Endothelial cell of umbilical vein (primary cell): ENCODE data around the gene CASP9. TPM values are rescaled to one million over a fixed set of nuclear protein-coding genes. Genes with fewer than 3 reads are reported as not detected.

ENCODE experiments used
- BruUV-seq: library from RNA; stranded (reverse); fragments of 400-500 nt; replicated peaks from 2 replicates; lab custom pipeline; 2021; lab: Mats Ljungman, UMichigan
- CTCF ChIA-PET: fragments of 300-600, 350-600 bp; sonication (Branson Sonifier 250); formaldehyde crosslinking; loops from one replicate; lab custom pipeline; 2021; ENCODE audit warnings: antibody characterized with exemption, inconsistent platforms; lab: Charles Lee
- POLR2A ChIA-PET: fragments of 300-600, 350-600 bp; sonication (Branson Sonifier 250); formaldehyde crosslinking; loops from one replicate; lab custom pipeline; 2021; ENCODE audit warnings: antibody characterized with exemption, inconsistent platforms; lab: Charles Lee
- DNase-seq: peaks from one replicate; pipeline ENCODE4 v3.0.0-alpha.2; 2011; ENCODE audit warnings: low read depth, low spot score
- FAIRE-seq: peaks from 2 replicates; lab custom pipeline; 2011; peaks lifted over from hg19 to GRCh38; lab: Jason Lieb, UNC
- H2AFZ ChIP-seq: 2 replicates; pipeline ENCODE4 v1.6.0; 2012; ENCODE audit warnings: low read depth, low read length, control low read depth, inconsistent platforms
- H3K27ac ChIP-seq: 2 replicates; pipeline ENCODE4 v1.5.1; 2011; ENCODE audit warnings: low read depth, mild to moderate bottlenecking, control low read depth, low read length, moderate library complexity; ENCODE audit not compliant: insufficient read depth
- H3K27me3 ChIP-seq, 2 experiments: 2 replicates each; pipeline versions ENCODE4 v1.6.0 to v1.6.1; 2011; ENCODE audit warnings: low read length in 2 of 2, mixed read lengths in 1 of 2; ENCODE audit not compliant: control insufficient read depth in 2 of 2, insufficient read depth in 2 of 2
- H3K36me3 ChIP-seq, 2 experiments: 2 replicates in 1 of 2; 3 replicates in 1 of 2; pipeline ENCODE4 v1.5.1; 2011; ENCODE audit warnings: low read length in 2 of 2, mild to moderate bottlenecking in 1 of 2, moderate library complexity in 1 of 2; ENCODE audit not compliant: control insufficient read depth in 2 of 2, insufficient read depth in 2 of 2; ENCODE audit errors: extremely low read depth in 1 of 2
- H3K4me1 ChIP-seq: 3 replicates; pipeline ENCODE4 v1.5.1; 2011; ENCODE audit warnings: mild to moderate bottlenecking, low read length; ENCODE audit not compliant: control insufficient read depth, insufficient read depth; ENCODE audit errors: extremely low read depth
- H3K4me2 ChIP-seq: 2 replicates; pipeline ENCODE4 v1.6.1; 2011; ENCODE audit warnings: low read length, control low read depth, mixed read lengths; ENCODE audit not compliant: insufficient read depth
- H3K4me3 ChIP-seq, 3 experiments: fragments of 200-600 bp in 1 of 3; sonication (generic), shearing (Covaris generic) in 1 of 3; replicated peaks in 1 of 3; 2 replicates each; pipeline ENCODE4 v1.5.1; 2011 to 2016; ENCODE audit warnings: control low read depth in 3 of 3, low read length in 3 of 3, mild to moderate bottlenecking in 2 of 3, inconsistent platforms in 1 of 3, low read depth in 1 of 3, moderate library complexity in 1 of 3; ENCODE audit not compliant: insufficient read depth in 1 of 3
- H3K79me2 ChIP-seq: 2 replicates; pipeline ENCODE4 v1.6.0; 2012; ENCODE audit warnings: low read length, inconsistent platforms; ENCODE audit not compliant: control insufficient read depth, insufficient read depth
- H3K9ac ChIP-seq: replicated peaks from 2 replicates; pipeline ENCODE3; 2011; ENCODE audit warnings: low read length, control low read depth; ENCODE audit not compliant: insufficient read depth; ENCODE audit errors: extremely low read depth
- H3K9me1 ChIP-seq: replicated peaks from 3 replicates; pipeline ENCODE4 v1.6.0; 2011; ENCODE audit warnings: mild to moderate bottlenecking, low read length; ENCODE audit not compliant: control insufficient read depth, insufficient read depth; ENCODE audit errors: extremely low read depth
- H3K9me3 ChIP-seq: replicated peaks from 2 replicates; pipeline ENCODE4 v1.5.1; 2012; ENCODE audit warnings: low read length, inconsistent platforms; ENCODE audit not compliant: control insufficient read depth, insufficient read depth
- H4K20me1 ChIP-seq: replicated peaks from 2 replicates; pipeline ENCODE3; 2011; ENCODE audit warnings: mild to moderate bottlenecking, low read length; ENCODE audit not compliant: control insufficient read depth, insufficient read depth; ENCODE audit errors: extremely low read depth
- CTCF ChIP-seq, 2 donors: IDR thresholded peaks; 1 replicate in 1 of 2; 2 replicates in 1 of 2; pipeline ENCODE4 v1.5.1; 2011; ENCODE audit warnings: low read length in 2 of 2, mild to moderate bottlenecking in 2 of 2, moderate library complexity in 2 of 2, control low read depth in 1 of 2, inconsistent platforms in 1 of 2, low read depth in 1 of 2; ENCODE audit not compliant: insufficient read depth in 1 of 2; ENCODE audit errors: extremely low read depth in 1 of 2
- FOS ChIP-seq: IDR thresholded peaks from 2 replicates; pipeline ENCODE4 v1.6.1; 2011; ENCODE audit warnings: mild to moderate bottlenecking, low read length, moderate library complexity, borderline replicate concordance; ENCODE audit not compliant: insufficient read depth
- GATA2 ChIP-seq: IDR thresholded peaks from 2 replicates; pipeline ENCODE4 v1.7.0; 2011; ENCODE audit warnings: low read depth, mild to moderate bottlenecking, moderate library complexity, mixed read lengths, low read length; ENCODE audit not compliant: insufficient read length, insufficient read depth
- JUN ChIP-seq: IDR thresholded peaks from 2 replicates; pipeline ENCODE4 v1.6.1; 2011; ENCODE audit warnings: borderline replicate concordance, low read depth; ENCODE audit not compliant: insufficient read length, insufficient read depth
- MAX ChIP-seq: IDR thresholded peaks from 2 replicates; pipeline ENCODE4 v1.6.1; 2011; ENCODE audit not compliant: insufficient read depth, insufficient read length
- MYC ChIP-seq: IDR thresholded peaks from one replicate; pipeline ENCODE4 v1.6.1; 2011; ENCODE audit warnings: mild to moderate bottlenecking, low read depth, low read length
- POLR2A ChIP-seq: IDR thresholded peaks from 2 replicates; pipeline ENCODE4 v1.6.1; 2012; ENCODE audit warnings: low read depth, mild to moderate bottlenecking, control low read depth, low read length
- POLR2AphosphoS5 ChIP-seq: IDR thresholded peaks from 2 replicates; pipeline ENCODE4 v1.6.1; 2012; ENCODE audit warnings: low read depth, mild to moderate bottlenecking, control low read depth, low read length, moderate library complexity; ENCODE audit not compliant: insufficient read depth
- dilution Hi-C: fragments of 300-500 bp; cut with MboI; formaldehyde crosslinking; loops from one replicate; pipeline ENCODE4 v1.15.0; 2019; ENCODE audit warnings: low sequenced_read_pairs; ENCODE audit not compliant: extremely low pct_ligation_motif_present
- intact Hi-C: fragments of 100-400 bp; cut with micrococcal nuclease; formaldehyde crosslinking; loops from one replicate; pipeline ENCODE4 v1.10.0; 2022
- polyA plus RNA-seq, 4 experiments: library from polyadenylated mRNA; depleted of rRNA in 3 of 4; stranded (reverse) in 3 of 4; unstranded in 1 of 4; fragments of >200 nt; gene quantifications; 2 replicates each; pipeline versions ENCODE4 v1.2.1 to v1.2.3, GENCODE V29; 2011 to 2012; ENCODE audit warnings: missing spikeins in 1 of 4
- total RNA-seq: library from RNA; stranded (reverse); gene quantifications from 2 replicates; pipeline ENCODE4 v1.2.3, GENCODE V29; 2021

CASP9 gene
- total and polyA plus RNA-seq, 2 donors (not counting 3 experiments of a cell fraction or from before 2014, with no cell fraction given) = 10.5 to 14.1 TPM

GRCh38 chr1:15444468-15445389 lies 79.3 kb downstream of the CASP9 start:
- intact Hi-C loops (no loop called here), dilution Hi-C loops (no loop called here)
- H3K4me1 ChIP-seq = no peaks in the 10 kb centered on the region
- H3K79me2 ChIP-seq = no peaks in the 10 kb centered on the region
- FAIRE-seq (no peak), DNase-seq (no peak)
- no peak overlapping the region for H3K9ac ChIP-seq
- peaks cover 0 to 2% of the 10 kb centered on the region in 2 experiments for H3K27me3 ChIP-seq
- no peak overlapping the region for H3K27ac ChIP-seq
- no peaks in the 10 kb centered on the region for H3K9me1 ChIP-seq
- H3K9me3 ChIP-seq = no peaks in the 10 kb centered on the region
- H2AFZ ChIP-seq = no peak overlapping the region
- no peak overlapping the region for H3K4me2 ChIP-seq
- H4K20me1 ChIP-seq = no peaks in the 10 kb centered on the region
- BruUV-seq = no TSS peak
- H3K36me3 ChIP-seq = no peaks in the 10 kb centered on the region
- no peak overlapping the region for H3K4me3 ChIP-seq
- ChIA-PET POLR2A (interaction anchor here (0.5 kb wide), 1 partner anchor 24 kb away, joined by 4 read pairs; no protein-coding TSS in a partner anchor), CTCF (interaction anchor here (1.9 kb wide), 1 partner anchor 13 kb away, joined by 13 read pairs; no protein-coding TSS in a partner anchor)
- TF ChIP-seq POLR2AphosphoS5 = no peak

- H3K9me1 ChIP-seq = no peaks in the 10 kb centered on the region
- no peaks in the 10 kb centered on the region for H3K9me3 ChIP-seq
- ChIA-PET POLR2A (no interaction called here), CTCF (interaction anchor here (1.1 to 1.9 kb wide), 2 partner anchors 12 to 120 kb away, joined by 3 to 13 read pairs; no protein-coding TSS in a partner anchor)
- H3K27me3 ChIP-seq = peaks cover 0 to 2% of the 10 kb centered on the region in 2 experiments
- DNase-seq (no peak), FAIRE-seq (no peak)
- intact Hi-C loops = no loop called here
- H4K20me1 ChIP-seq = no peaks in the 10 kb centered on the region
- TF ChIP-seq GATA2 = no peak
- TF ChIP-seq MAX = no peak
- no peak for TF ChIP-seq POLR2AphosphoS5
- TF ChIP-seq FOS = no peak
- no peak for TF ChIP-seq POLR2A
- TF ChIP-seq MYC = no peak
- no peak for TF ChIP-seq JUN
- TF ChIP-seq CTCF (IDR thresholded peaks at IDR 0.05; ENCODE audit: extremely low read depth in 1 of 2, insufficient read depth in 1 of 2, low read depth in 1 of 2, low read length in 2 of 2) = no peak
- H3K4me1 ChIP-seq = no peaks in the 10 kb centered on the region
- H3K79me2 ChIP-seq = no peaks in the 10 kb centered on the region
- no peaks in the 10 kb centered on the region for H3K36me3 ChIP-seq
- no peak overlapping the region for H2AFZ ChIP-seq
- no peak overlapping the region for H3K9ac ChIP-seq
- no peak overlapping the region for H3K27ac ChIP-seq
- H3K4me2 ChIP-seq = no peak overlapping the region
- BruUV-seq = no TSS peak
- H3K4me3 ChIP-seq = no peak overlapping the region
- dilution Hi-C loops = no loop called here
These were observed 80.7 kb downstream of the CASP9 start for GRCh38 chr1:15443281-15443680.
